H1 (cell line): ENCODE data around the gene RAB9B. TPM values are rescaled to one million over a fixed set of nuclear protein-coding genes. Genes with fewer than 3 reads are reported as not detected.

Source experiments
- CTCF ChIA-PET: fragments of 300-600 bp; sonication (Branson Sonifier 250); formaldehyde crosslinking; loops from one replicate; lab custom pipeline; 2021; ENCODE audit not compliant: partially characterized antibody; lab: Charles Lee
- POLR2A ChIA-PET: fragments of 300-600 bp; sonication (Branson Sonifier 250); formaldehyde crosslinking; loops from one replicate; lab custom pipeline; 2021; ENCODE audit warnings: inconsistent platforms; ENCODE audit not compliant: partially characterized antibody; lab: Charles Lee
- DNase-seq, 2 experiments: peaks; one replicate each; pipeline versions ENCODE4 v3.0.0 to v3.0.0-alpha.2; 2010 to 2022; ENCODE audit warnings: low spot score in 2 of 2, low read depth in 1 of 2, mixed read lengths in 1 of 2
- FAIRE-seq: peaks from 2 replicates; lab custom pipeline; 2011; peaks lifted over from hg19 to GRCh38; lab: Jason Lieb, UNC
- H2AFZ ChIP-seq: 2 replicates; pipeline ENCODE4 v1.8.1; 2012; ENCODE audit warnings: low read length, inconsistent platforms
- H2AK5ac ChIP-seq: 2 replicates; pipeline ENCODE4 v1.6.1; 2013; ENCODE audit warnings: low read depth, low read length
- H2BK120ac ChIP-seq: replicated peaks from 2 replicates; pipeline ENCODE3; 2013; ENCODE audit warnings: low read depth, low read length, inconsistent platforms
- H2BK12ac ChIP-seq: 2 replicates; pipeline ENCODE4 v1.6.1; 2013; ENCODE audit warnings: low read depth, low read length
- H2BK15ac ChIP-seq: 2 replicates; pipeline ENCODE4 v1.6.1; 2013; ENCODE audit warnings: low read length
- H2BK20ac ChIP-seq: 2 replicates; pipeline ENCODE4 v1.6.1; 2013; ENCODE audit warnings: low read length
- H2BK5ac ChIP-seq: 2 replicates; pipeline ENCODE4 v1.6.1; 2013; ENCODE audit warnings: low read depth, low read length
- H3K14ac ChIP-seq: 2 replicates; pipeline ENCODE4 v1.6.1; 2013; ENCODE audit warnings: inconsistent platforms; ENCODE audit not compliant: insufficient read length
- H3K18ac ChIP-seq: 2 replicates; pipeline ENCODE4 v1.6.1; 2013; ENCODE audit warnings: low read length; ENCODE audit errors: extremely low read depth
- H3K23ac ChIP-seq: 2 replicates; pipeline ENCODE4 v1.6.1; 2013; ENCODE audit warnings: inconsistent platforms; ENCODE audit not compliant: insufficient read length
- H3K23me2 ChIP-seq: 2 replicates; pipeline ENCODE4 v1.6.1; 2013; ENCODE audit warnings: low read depth, low read length
- H3K27ac ChIP-seq: 2 replicates; pipeline ENCODE4 v1.6.1; 2011; ENCODE audit warnings: low read depth, low read length, inconsistent platforms
- H3K27me3 ChIP-seq, 4 experiments: replicated peaks in 1 of 4; 1 replicate in 1 of 4; 2 replicates in 3 of 4; pipeline versions ENCODE4 v1.6.1 to v1.8.1; 2011 to 2013; ENCODE audit warnings: low read length in 3 of 4, mild to moderate bottlenecking in 3 of 4, inconsistent platforms in 2 of 4, mixed read lengths in 2 of 4, moderate library complexity in 1 of 4; ENCODE audit not compliant: control insufficient read depth in 3 of 4, insufficient read depth in 3 of 4; ENCODE audit errors: extremely low read depth in 1 of 4
- H3K36me3 ChIP-seq, 4 experiments: 2 replicates each; pipeline versions ENCODE4 v1.6.1 to v1.8.1; 2011 to 2013; ENCODE audit warnings: mild to moderate bottlenecking in 4 of 4, low read length in 3 of 4, moderate library complexity in 2 of 4, control low read depth in 1 of 4, inconsistent platforms in 1 of 4; ENCODE audit not compliant: insufficient read depth in 4 of 4, control insufficient read depth in 2 of 4
- H3K4ac ChIP-seq: replicated peaks from 2 replicates; pipeline ENCODE3; 2013; ENCODE audit warnings: low read length, low read depth, mixed read lengths, inconsistent platforms; ENCODE audit not compliant: insufficient read length
- H3K4me1 ChIP-seq, 4 experiments: replicated peaks in 1 of 4; 1 replicate in 1 of 4; 2 replicates in 3 of 4; pipeline versions ENCODE4 v1.6.1 to v1.8.1; 2011 to 2013; ENCODE audit warnings: low read length in 3 of 4, inconsistent platforms in 2 of 4, mixed read lengths in 1 of 4; ENCODE audit not compliant: insufficient read depth in 4 of 4, control insufficient read depth in 3 of 4
- H3K4me2 ChIP-seq, 2 experiments: 2 replicates each; pipeline versions ENCODE4 v1.6.1 to v1.8.1; 2011 to 2013; ENCODE audit warnings: low read depth in 2 of 2, low read length in 2 of 2, control low read depth in 1 of 2, inconsistent platforms in 1 of 2, mild to moderate bottlenecking in 1 of 2; ENCODE audit not compliant: insufficient read depth in 1 of 2
- H3K4me3 ChIP-seq, 4 experiments: fragments of 200-600, 300-600 bp in 1 of 4; sonication (generic), shearing (Covaris generic), sonication (Bioruptor Twin) in 1 of 4; 2 replicates each; pipeline versions ENCODE4 v1.5.1 to v1.8.1; 2011 to 2016; ENCODE audit warnings: low read length in 4 of 4, low read depth in 3 of 4, control low read depth in 2 of 4, inconsistent platforms in 2 of 4, mild to moderate bottlenecking in 2 of 4, mixed read lengths in 1 of 4, moderate library complexity in 1 of 4; ENCODE audit not compliant: insufficient read depth in 2 of 4; ENCODE audit errors: extremely low read depth in 1 of 4
- H3K56ac ChIP-seq: replicated peaks from 2 replicates; pipeline ENCODE3; 2013; ENCODE audit warnings: low read depth, mild to moderate bottlenecking, mixed read lengths, low read length, inconsistent platforms; ENCODE audit not compliant: insufficient read length
- H3K79me1 ChIP-seq: 2 replicates; pipeline ENCODE4 v1.6.1; 2013; ENCODE audit warnings: low read depth, low read length, control low read depth
- H3K79me2 ChIP-seq, 2 experiments: 2 replicates each; pipeline versions ENCODE4 v1.6.1 to v1.8.1; 2012 to 2013; ENCODE audit warnings: low read length in 2 of 2, mild to moderate bottlenecking in 2 of 2, inconsistent platforms in 1 of 2; ENCODE audit not compliant: insufficient read depth in 2 of 2, control insufficient read depth in 1 of 2
- H3K9ac ChIP-seq, 4 experiments: replicated peaks in 1 of 4; 1 replicate in 1 of 4; 2 replicates in 3 of 4; pipeline versions ENCODE4 v1.6.1 to v1.8.1; 2011 to 2013; ENCODE audit warnings: low read depth in 3 of 4, low read length in 3 of 4, control low read depth in 2 of 4, mild to moderate bottlenecking in 2 of 4, moderate library complexity in 2 of 4, inconsistent platforms in 1 of 4; ENCODE audit errors: extremely low read depth in 1 of 4
- H3K9me3 ChIP-seq, 2 experiments: 2 replicates each; pipeline versions ENCODE4 v1.6.1 to v1.8.1; 2012 to 2013; ENCODE audit warnings: mild to moderate bottlenecking in 2 of 2, moderate library complexity in 2 of 2, control low read depth in 1 of 2, inconsistent platforms in 1 of 2, low read depth in 1 of 2, low read length in 1 of 2, mixed read lengths in 1 of 2; ENCODE audit not compliant: insufficient read depth in 2 of 2
- H4K20me1 ChIP-seq, 2 experiments: replicated peaks in 1 of 2; 2 replicates each; pipeline versions ENCODE3 to v1.8.1; 2011 to 2013; ENCODE audit warnings: inconsistent platforms in 2 of 2, low read length in 2 of 2, mild to moderate bottlenecking in 1 of 2; ENCODE audit not compliant: insufficient read depth in 2 of 2, control insufficient read depth in 1 of 2
- H4K5ac ChIP-seq: 2 replicates; pipeline ENCODE4 v1.6.1; 2013; ENCODE audit warnings: low read length, low read depth, mixed read lengths, inconsistent platforms; ENCODE audit not compliant: insufficient read length
- H4K8ac ChIP-seq: 2 replicates; pipeline ENCODE4 v1.8.0; 2013; ENCODE audit warnings: mild to moderate bottlenecking, moderate library complexity, low read length, inconsistent platforms; ENCODE audit not compliant: insufficient read depth; ENCODE audit errors: extremely low read depth
- H4K91ac ChIP-seq: replicated peaks from 2 replicates; pipeline ENCODE3; 2013; ENCODE audit warnings: low read length, mixed read lengths, inconsistent platforms; ENCODE audit not compliant: insufficient read length
- BCL11A ChIP-seq, 2 experiments: IDR thresholded peaks; one replicate each; pipeline ENCODE4 v1.6.1; 2011; ENCODE audit warnings: low read depth in 2 of 2, low read length in 2 of 2, mild to moderate bottlenecking in 2 of 2
- CBX8 ChIP-seq: fragments of 300-800, 300-1000 bp; sonication (generic); IDR thresholded peaks from 2 replicates; pipeline ENCODE4 v1.7.1; 2016; ENCODE audit warnings: low read depth, low read length, borderline replicate concordance
- CHD1 ChIP-seq: IDR thresholded peaks from 2 replicates; pipeline ENCODE4 v1.6.1; 2012; ENCODE audit warnings: low read depth, low read length, improper control_type of control experiment
- CTBP2 ChIP-seq: IDR thresholded peaks from 2 replicates; pipeline ENCODE4 v1.7.0; 2011; ENCODE audit warnings: borderline replicate concordance, mild to moderate bottlenecking, moderate library complexity, mixed read lengths, low read length; ENCODE audit not compliant: insufficient read depth, insufficient read length
- EGR1 ChIP-seq: IDR thresholded peaks from 2 replicates; pipeline ENCODE4 v1.6.1; 2011; ENCODE audit warnings: low read depth, low read length, borderline replicate concordance
- TEAD4 ChIP-seq: IDR thresholded peaks from 2 replicates; pipeline ENCODE4 v1.6.1; 2012; ENCODE audit warnings: low read depth, low read length, inconsistent platforms, mixed read lengths
- WGBS, 2 experiments: shearing (Covaris generic) in 1 of 2; methylation state at CpG; one replicate each; pipeline versions ENCODE4 v1.1.6 to v1.1.7; 2013 to 2015; ENCODE audit warnings: low lambda C conversion rate in 2 of 2, mixed read lengths in 2 of 2, inconsistent platforms in 1 of 2, low coverage in 1 of 2, missing lambda C conversion rate in 1 of 2; ENCODE audit not compliant: insufficient replicate concordance in 2 of 2, insufficient coverage in 1 of 2, insufficient read length in 1 of 2; ENCODE audit errors: extremely low coverage in 1 of 2, missing lambda C conversion rate in 1 of 2; 5-methylcytosine and 5-hydroxymethylcytosine counted together
- polyA plus RNA-seq, 7 experiments: library from polyadenylated mRNA; depleted of rRNA in 3 of 7; stranded (reverse) in 5 of 7; unstranded in 2 of 7; fragments of >200 nt in 5 of 7; fragments of 200-250 nt in 2 of 7; gene quantifications; 1 replicate in 5 of 7; 2 replicates in 1 of 7; 4 replicates in 1 of 7; pipeline versions ENCODE4 v1.2.1 to v1.2.3, GENCODE V29; 2011 to 2013; ENCODE audit warnings: missing spikeins in 2 of 7, mixed read lengths in 2 of 7
- total RNA-seq: library from RNA; stranded (reverse); fragmentation: NEBNext Ultra II Directional; extraction: Animal tissue kit (Norgen Biotek cat#: 25700); gene quantifications from 2 replicates; pipeline ENCODE4 v1.2.1, GENCODE V29; 2021

Gene RAB9B
- total and polyA plus RNA-seq, 2 of the 8 experiments (the other 6 are each of a cell fraction or from before 2014, with no cell fraction given): 0.26 to 0.56 TPM

DNA sequence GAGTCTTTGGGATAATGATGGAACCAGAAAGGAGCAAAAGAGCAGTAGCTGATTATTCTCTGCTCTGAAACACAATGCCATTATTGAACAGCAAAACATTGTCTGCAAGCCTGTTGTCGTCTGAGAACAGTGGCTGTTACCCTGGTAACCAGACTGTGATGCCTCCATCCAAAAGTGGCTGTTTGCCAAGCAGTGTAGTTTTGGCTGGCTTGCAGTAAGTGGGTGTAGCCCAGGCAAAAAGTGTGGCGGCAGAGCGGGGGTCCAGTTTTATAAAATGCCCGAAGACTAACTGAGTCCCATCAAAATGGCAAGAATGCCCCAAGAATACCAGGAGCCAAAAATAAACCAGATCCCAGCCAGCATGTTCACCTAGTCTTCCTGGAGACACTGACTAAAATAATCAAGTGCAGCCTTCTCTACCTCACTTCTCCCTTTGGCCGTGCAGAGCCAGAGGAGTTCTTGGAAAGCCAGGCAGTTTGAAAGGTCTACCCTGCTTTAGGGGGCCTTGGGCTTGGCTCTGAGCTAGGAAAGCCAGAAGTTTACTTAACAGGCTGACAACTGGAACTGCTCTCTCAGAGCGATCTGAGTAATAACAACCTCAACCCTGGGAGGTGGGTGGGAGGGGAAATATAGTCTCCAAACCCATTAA lies 52.8 kb downstream of the RAB9B start:
- Histone ChIP-seq H3K4me2 (no peak overlapping the region), H3K18ac (no peak overlapping the region), H2BK5ac (no peak overlapping the region), H2BK15ac (no peak overlapping the region), H3K36me3 (peaks cover 0 to 55% (median 15%) of the 10 kb centered on the region in 4 experiments; a peak in 7 of 8 replicates), H4K91ac (no peak overlapping the region), H2BK120ac (no peak overlapping the region), H3K27me3 (no peaks in the 10 kb centered on the region), H3K23ac (no peak overlapping the region), H3K56ac (no peak overlapping the region), H3K4me3 (no peak overlapping the region), H3K9me3 (no peaks in the 10 kb centered on the region), H3K4ac (no peak overlapping the region), H3K9ac (no peak overlapping the region), H3K27ac (no peak overlapping the region), H3K14ac (no peak overlapping the region), H4K5ac (no peak overlapping the region), H2AFZ (no peak overlapping the region), H2AK5ac (no peak overlapping the region), H4K20me1 (no peaks in the 10 kb centered on the region), H3K4me1 (no peaks in the 10 kb centered on the region; a peak in 1 of 7 replicates), H3K79me1 (no peaks in the 10 kb centered on the region; the same call in 1 of the 2 replicates), H2BK20ac (no peak overlapping the region), H3K23me2 (no peaks in the 10 kb centered on the region), H3K79me2 (no peaks in the 10 kb centered on the region), H4K8ac (no peak overlapping the region), H2BK12ac (no peak overlapping the region)
- ChIA-PET CTCF (interaction anchor here (1.5 kb wide), 1 partner anchor 40 kb away, joined by 3 read pairs; no protein-coding TSS in a partner anchor), POLR2A (interaction anchor here (1.1 to 2.0 kb wide), 2 partner anchors 9 to 20 kb away, joined by 3 to 9 read pairs; no protein-coding TSS in a partner anchor)
- DNase-seq (no peak), FAIRE-seq (no peak)
- WGBS, 2 experiments: 91% methylated on average over 6 of the region's 6 CpGs; no CpG with 5 or more reads in 1 of the 2 experiments
- TF ChIP-seq BCL11A (IDR thresholded peaks at IDR 0.05; ENCODE audit: low read depth in 2 of 2, low read length in 2 of 2) (no peak), CHD1 (no peak), TEAD4 (no peak), CBX8 (no peak), CTBP2 (no peak), EGR1 (no peak)
